Lower leg skin (tissue), 3 donors: ENCODE measurements around the gene SCAMP4.

Experiments used
- POLR2A ChIP-seq, 2 donors: fragments of 450-650 bp; IDR thresholded peaks; one replicate each; pipeline ENCODE4 v1.6.1; 2016 to 2017; ENCODE audit warnings: antibody characterized with exemption in 2 of 2, mild to moderate bottlenecking in 1 of 2, moderate library complexity in 1 of 2
- TF ChIP-seq, protein P1 (sequence below), 3 donors: fragments of 450-650 bp; IDR thresholded peaks; one replicate each; pipeline ENCODE4 v1.5.1; 2016; ENCODE audit warnings: antibody characterized with exemption in 3 of 3, mild to moderate bottlenecking in 3 of 3, moderate library complexity in 2 of 3

DNA sequence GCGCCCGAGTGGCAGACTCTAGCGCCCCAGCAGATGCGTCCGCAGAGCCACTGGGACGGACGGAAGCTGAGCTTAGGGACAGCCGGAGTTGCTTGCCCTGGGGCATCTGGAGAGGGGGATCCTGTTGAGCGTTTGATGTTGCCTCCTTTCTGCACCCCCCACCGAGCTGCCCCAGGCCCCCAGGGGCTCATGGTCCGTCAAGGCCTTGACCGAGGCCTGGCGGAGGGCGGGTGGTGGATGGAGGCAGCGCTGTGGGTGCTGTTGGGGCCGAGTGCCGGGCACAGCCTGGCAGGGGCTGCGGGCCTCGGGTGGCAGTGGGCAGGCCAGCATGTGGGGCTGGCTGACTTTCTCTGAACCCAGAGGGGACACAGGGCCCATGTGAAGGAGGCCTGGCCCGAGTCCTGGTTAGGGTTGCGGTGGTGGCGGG, 38.5 kb downstream of the SCAMP4 start:
- TF ChIP-seq, protein P1, sequence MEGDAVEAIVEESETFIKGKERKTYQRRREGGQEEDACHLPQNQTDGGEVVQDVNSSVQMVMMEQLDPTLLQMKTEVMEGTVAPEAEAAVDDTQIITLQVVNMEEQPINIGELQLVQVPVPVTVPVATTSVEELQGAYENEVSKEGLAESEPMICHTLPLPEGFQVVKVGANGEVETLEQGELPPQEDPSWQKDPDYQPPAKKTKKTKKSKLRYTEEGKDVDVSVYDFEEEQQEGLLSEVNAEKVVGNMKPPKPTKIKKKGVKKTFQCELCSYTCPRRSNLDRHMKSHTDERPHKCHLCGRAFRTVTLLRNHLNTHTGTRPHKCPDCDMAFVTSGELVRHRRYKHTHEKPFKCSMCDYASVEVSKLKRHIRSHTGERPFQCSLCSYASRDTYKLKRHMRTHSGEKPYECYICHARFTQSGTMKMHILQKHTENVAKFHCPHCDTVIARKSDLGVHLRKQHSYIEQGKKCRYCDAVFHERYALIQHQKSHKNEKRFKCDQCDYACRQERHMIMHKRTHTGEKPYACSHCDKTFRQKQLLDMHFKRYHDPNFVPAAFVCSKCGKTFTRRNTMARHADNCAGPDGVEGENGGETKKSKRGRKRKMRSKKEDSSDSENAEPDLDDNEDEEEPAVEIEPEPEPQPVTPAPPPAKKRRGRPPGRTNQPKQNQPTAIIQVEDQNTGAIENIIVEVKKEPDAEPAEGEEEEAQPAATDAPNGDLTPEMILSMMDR (IDR thresholded peaks at IDR 0.05) = no peak
- TF ChIP-seq POLR2A (IDR thresholded peaks at IDR 0.05) = no peak
